ENCODE data around the gene NSFL1C.

The NSFL1C gene

DNA sequence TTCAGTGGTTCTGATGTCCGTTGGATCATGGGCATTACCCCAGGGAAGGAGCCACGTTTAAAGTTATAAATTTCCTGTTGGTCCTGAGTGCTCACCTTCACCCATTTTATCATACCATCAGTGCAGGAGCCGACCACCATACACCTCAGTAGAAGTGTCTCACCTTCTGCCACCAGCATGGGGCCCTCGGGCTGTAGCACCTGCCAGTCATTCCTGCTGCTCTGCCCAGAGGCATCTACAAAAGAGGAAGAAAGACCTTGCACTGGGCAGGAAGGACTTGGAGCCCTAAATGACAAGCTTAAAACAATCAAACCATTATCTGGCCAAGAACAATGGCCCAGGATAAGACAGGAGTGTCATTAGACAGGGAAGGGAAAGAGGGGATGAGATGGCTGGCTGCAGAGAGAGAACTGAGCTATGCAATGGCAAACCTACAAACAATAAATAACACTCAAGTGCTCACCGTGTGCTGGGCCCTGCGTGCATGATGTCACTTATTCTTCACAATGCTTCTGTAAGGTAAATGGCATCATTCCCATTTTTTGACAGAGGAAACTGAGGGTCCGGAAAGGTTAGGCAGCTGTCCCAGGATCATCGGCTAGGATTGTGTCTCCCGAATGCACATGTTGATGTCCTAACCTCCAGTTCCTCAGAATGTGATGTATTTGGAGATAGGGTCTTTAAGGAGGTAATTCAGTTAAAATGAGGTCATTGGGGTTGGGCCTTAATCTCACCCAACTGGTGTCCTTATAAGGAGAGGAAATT lies 13.4 kb upstream of the NSFL1C start:
- H3K36me3 ChIP-seq (ENCODE audit: insufficient read depth, low read length): no peaks in the 10 kb centered on the region

GRCh38 chr20:1478566-1478965 lies 11.9 kb upstream of the NSFL1C start:
- no peaks in the 10 kb centered on the region for H3K4me1 ChIP-seq (ENCODE audit: insufficient read depth, low read length)
- no peaks in the 10 kb centered on the region for H3K36me3 ChIP-seq (ENCODE audit: insufficient read depth, low read length)
- H3K4me3 ChIP-seq (ENCODE audit: low read depth in 1 of 2, low read length in 2 of 2): no peak overlapping the region
- no peaks in the 10 kb centered on the region for H3K27me3 ChIP-seq (ENCODE audit: control insufficient read depth in 1 of 2, insufficient read depth in 2 of 2, low read length in 2 of 2)
- no peak overlapping the region for H3K27ac ChIP-seq (ENCODE audit: low read depth, low read length)
- no peak overlapping the region for H3K9ac ChIP-seq (ENCODE audit: low read length)
- H3K9me3 ChIP-seq (ENCODE audit: low read length): no peaks in the 10 kb centered on the region

More for the DNA sequence above, 13.4 kb upstream of the NSFL1C start:
- Histone ChIP-seq H3K9ac (ENCODE audit: low read length) (no peak overlapping the region), H3K27ac (ENCODE audit: low read depth, low read length) (no peak overlapping the region), H3K4me3 (ENCODE audit: low read depth in 1 of 2, low read length in 2 of 2) (no peak overlapping the region), H3K27me3 (ENCODE audit: control insufficient read depth in 1 of 2, insufficient read depth in 2 of 2, low read length in 2 of 2) (no peaks in the 10 kb centered on the region), H3K4me1 (ENCODE audit: insufficient read depth, low read length) (no peaks in the 10 kb centered on the region), H3K9me3 (ENCODE audit: low read length) (no peaks in the 10 kb centered on the region)

DNA sequence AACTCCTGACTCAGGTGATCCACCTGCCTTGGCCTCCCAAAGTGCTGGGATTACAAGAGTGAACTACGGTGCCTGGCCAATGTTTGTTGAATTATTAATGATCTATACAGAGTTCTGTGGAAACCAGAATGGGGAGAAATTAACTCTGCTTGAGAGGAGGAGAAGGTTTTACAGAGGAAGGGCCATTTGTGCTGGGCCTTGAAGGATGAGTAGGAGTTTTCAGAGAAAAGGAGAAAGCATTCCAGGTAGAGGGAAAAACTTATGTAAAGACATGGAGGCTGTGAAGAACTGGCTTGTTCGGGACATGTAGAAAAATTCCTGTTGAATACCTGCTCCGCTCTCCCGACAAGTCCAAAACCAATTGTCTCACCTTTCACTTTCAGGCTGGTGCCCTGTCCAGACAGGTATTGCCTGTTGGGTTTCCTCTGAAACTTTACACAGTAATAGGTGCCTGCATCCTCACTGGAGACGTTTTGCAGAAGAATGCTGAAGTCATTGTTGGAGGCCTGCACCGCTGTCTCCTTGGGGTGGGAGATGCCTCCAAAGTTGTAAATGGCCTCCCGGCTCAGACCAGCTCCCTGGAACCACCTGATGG lies 11.3 kb upstream of the NSFL1C start:
- Histone ChIP-seq H3K9ac (ENCODE audit: low read length) (no peak overlapping the region), H3K36me3 (ENCODE audit: insufficient read depth, low read length) (no peaks in the 10 kb centered on the region), H3K9me3 (ENCODE audit: low read length) (no peaks in the 10 kb centered on the region), H3K4me3 (ENCODE audit: low read depth in 1 of 2, low read length in 2 of 2) (no peak overlapping the region), H3K27me3 (ENCODE audit: control insufficient read depth in 1 of 2, insufficient read depth in 2 of 2, low read length in 2 of 2) (no peaks in the 10 kb centered on the region), H3K27ac (ENCODE audit: low read depth, low read length) (no peak overlapping the region), H3K4me1 (ENCODE audit: insufficient read depth, low read length) (no peaks in the 10 kb centered on the region)

DNA sequence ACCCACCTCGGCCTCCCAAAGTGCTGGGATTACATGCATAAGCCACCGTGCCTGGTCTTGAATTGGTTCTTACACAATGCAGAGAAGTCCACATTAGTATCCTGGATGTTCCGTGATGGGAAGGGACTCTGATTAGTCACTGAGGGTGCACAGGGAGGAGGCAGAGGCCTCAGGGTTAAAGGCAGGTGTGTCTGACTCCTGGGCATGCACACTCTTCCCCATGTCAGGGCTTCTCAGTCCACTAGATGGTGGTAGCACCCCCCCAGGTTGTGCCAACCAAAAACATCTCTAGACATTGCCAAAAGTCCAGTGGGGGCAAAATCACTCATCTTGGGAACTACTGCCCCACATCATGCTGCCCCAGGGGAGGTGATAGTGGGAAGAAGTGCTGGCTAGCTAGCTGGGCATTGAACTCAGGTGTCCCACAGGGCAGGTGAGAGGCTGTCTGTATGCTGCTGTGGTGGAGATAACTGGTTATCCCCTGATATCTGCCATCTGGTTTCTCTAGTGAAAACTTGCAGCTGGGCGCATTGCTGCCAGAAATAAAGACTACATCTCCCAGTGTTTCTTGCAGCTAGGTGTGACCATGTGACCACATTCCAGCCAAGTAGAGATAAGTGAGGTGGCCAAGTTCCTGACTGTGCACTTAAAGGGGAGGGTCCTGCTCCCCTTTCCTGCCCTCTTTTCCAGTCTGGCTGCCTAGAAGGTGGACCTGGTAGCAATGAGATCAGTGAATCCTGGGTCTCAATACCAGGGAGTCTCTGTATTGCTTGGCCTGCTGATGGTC lies 8.4 kb upstream of the NSFL1C start:
- no peaks in the 10 kb centered on the region for H3K27me3 ChIP-seq (ENCODE audit: control insufficient read depth in 1 of 2, insufficient read depth in 2 of 2, low read length in 2 of 2)
- no peaks in the 10 kb centered on the region for H3K9me3 ChIP-seq (ENCODE audit: low read length)
- no peak overlapping the region for H3K27ac ChIP-seq (ENCODE audit: low read depth, low read length)
- H3K4me3 ChIP-seq (ENCODE audit: low read depth in 1 of 2, low read length in 2 of 2): no peak overlapping the region
- H3K9ac ChIP-seq (ENCODE audit: low read length): no peak overlapping the region
- H3K4me1 ChIP-seq (ENCODE audit: insufficient read depth, low read length): no peaks in the 10 kb centered on the region
- H3K36me3 ChIP-seq (ENCODE audit: insufficient read depth, low read length): no peaks in the 10 kb centered on the region

GRCh38 chr20:1474325-1474724 lies 7.7 kb upstream of the NSFL1C start:
- Histone ChIP-seq H3K36me3 (ENCODE audit: insufficient read depth, low read length) (no peaks in the 10 kb centered on the region), H3K4me3 (ENCODE audit: low read depth in 1 of 2, low read length in 2 of 2) (no peak overlapping the region), H3K9ac (ENCODE audit: low read length) (no peak overlapping the region), H3K27me3 (ENCODE audit: control insufficient read depth in 1 of 2, insufficient read depth in 2 of 2, low read length in 2 of 2) (no peaks in the 10 kb centered on the region), H3K4me1 (ENCODE audit: insufficient read depth, low read length) (no peaks in the 10 kb centered on the region), H3K27ac (ENCODE audit: low read depth, low read length) (no peak overlapping the region), H3K9me3 (ENCODE audit: low read length) (no peaks in the 10 kb centered on the region)

DNA sequence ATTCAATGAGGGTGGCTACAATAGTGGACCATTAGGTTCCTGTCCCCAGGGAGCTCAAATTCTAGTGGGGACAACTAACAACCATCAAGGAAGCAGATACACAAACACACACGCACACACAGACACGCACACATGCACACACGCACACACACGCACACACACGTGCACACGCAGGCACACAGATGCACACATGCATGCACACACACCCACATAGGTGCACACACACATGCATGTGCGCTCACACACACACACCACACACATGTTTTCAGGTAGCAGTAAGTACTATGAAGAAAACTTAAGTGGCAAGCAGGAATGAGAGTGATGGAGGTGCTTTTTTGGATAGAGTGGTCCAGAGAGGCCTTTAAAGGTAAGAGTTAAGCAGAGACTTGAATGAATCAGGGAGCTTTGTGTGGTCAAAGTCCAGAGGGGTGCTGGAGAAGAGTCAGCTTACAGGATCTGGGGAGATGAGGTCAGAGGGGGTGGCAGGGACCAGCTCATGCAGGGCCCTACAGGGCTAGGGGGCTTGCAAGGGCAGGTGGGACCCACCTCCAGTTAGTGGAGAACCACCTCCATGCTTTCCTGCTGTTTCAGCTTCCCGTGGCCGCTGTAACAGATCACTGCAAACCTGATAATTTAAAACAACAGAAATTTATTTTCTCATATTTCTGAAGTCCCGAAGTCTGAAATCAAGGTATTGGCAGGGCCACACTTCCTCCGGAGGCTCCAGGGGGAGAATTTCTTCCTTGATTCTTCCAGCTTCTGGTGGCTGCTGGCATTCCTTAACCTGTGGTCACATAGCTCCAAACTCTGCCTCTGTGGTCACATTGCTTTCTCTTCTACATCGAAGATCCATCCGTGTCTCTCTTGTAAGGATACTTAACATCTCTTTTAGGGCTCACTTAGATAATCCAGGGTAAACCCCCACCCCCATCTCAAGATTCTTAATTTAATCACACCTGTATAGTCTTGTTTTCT lies 6.9 kb upstream of the NSFL1C start:
- H3K9ac ChIP-seq (ENCODE audit: low read length): no peak overlapping the region
- no peaks in the 10 kb centered on the region for H3K9me3 ChIP-seq (ENCODE audit: low read length)
- no peak overlapping the region for H3K27ac ChIP-seq (ENCODE audit: low read depth, low read length)
- H3K36me3 ChIP-seq (ENCODE audit: insufficient read depth, low read length): no peaks in the 10 kb centered on the region
- H3K27me3 ChIP-seq (ENCODE audit: control insufficient read depth in 1 of 2, insufficient read depth in 2 of 2, low read length in 2 of 2): no peaks in the 10 kb centered on the region
- no peaks in the 10 kb centered on the region for H3K4me1 ChIP-seq (ENCODE audit: insufficient read depth, low read length)
- no peak overlapping the region for H3K4me3 ChIP-seq (ENCODE audit: low read depth in 1 of 2, low read length in 2 of 2)

- H3K27ac ChIP-seq (ENCODE audit: low read depth, low read length): no peak overlapping the region
- no peaks in the 10 kb centered on the region for H3K9me3 ChIP-seq (ENCODE audit: low read length)
- H3K4me1 ChIP-seq (ENCODE audit: insufficient read depth, low read length): no peaks in the 10 kb centered on the region
- H3K4me3 ChIP-seq (ENCODE audit: low read depth in 1 of 2, low read length in 2 of 2): no peak overlapping the region
- no peak overlapping the region for H3K9ac ChIP-seq (ENCODE audit: low read length)
- H3K36me3 ChIP-seq (ENCODE audit: insufficient read depth, low read length): no peaks in the 10 kb centered on the region
- H3K27me3 ChIP-seq (ENCODE audit: control insufficient read depth in 1 of 2, insufficient read depth in 2 of 2, low read length in 2 of 2): no peaks in the 10 kb centered on the region
These were observed 6.1 kb upstream of the NSFL1C start for GRCh38 chr20:1472556-1473245.

DNA sequence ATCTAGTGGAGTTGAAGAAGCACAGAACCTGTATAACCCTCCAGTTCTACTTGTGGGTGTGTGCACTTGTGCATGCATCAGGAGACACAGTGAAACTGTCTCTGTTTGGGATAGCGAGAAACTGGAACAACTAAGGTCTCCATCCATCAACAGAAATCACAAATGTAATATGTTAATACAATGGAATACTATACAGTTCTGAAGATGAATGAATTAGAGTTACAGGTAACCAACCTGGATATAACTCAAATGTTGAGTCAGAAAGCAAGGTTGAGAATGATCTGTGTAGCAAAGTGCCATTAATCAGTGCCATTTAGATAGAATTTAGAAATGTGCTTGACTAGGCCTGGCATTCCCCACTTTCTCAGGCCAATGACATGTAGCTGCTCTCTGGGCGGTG lies 4.6 kb upstream of the NSFL1C start:
- no peaks in the 10 kb centered on the region for H3K27me3 ChIP-seq (ENCODE audit: control insufficient read depth in 1 of 2, insufficient read depth in 2 of 2, low read length in 2 of 2)
- peaks cover 6% of the 10 kb centered on the region for H3K4me1 ChIP-seq (ENCODE audit: insufficient read depth, low read length)
- H3K27ac ChIP-seq (ENCODE audit: low read depth, low read length): no peak overlapping the region
- no peak overlapping the region for H3K4me3 ChIP-seq (ENCODE audit: low read depth in 1 of 2, low read length in 2 of 2)
- H3K9me3 ChIP-seq (ENCODE audit: low read length): no peaks in the 10 kb centered on the region
- H3K9ac ChIP-seq (ENCODE audit: low read length): no peak overlapping the region
- no peaks in the 10 kb centered on the region for H3K36me3 ChIP-seq (ENCODE audit: insufficient read depth, low read length)

- Histone ChIP-seq H3K9me3 (ENCODE audit: low read length) (no peaks in the 10 kb centered on the region), H3K27ac (ENCODE audit: low read depth, low read length) (no peak overlapping the region), H3K4me3 (ENCODE audit: low read depth in 1 of 2, low read length in 2 of 2) (no peak overlapping the region), H3K27me3 (ENCODE audit: control insufficient read depth in 1 of 2, insufficient read depth in 2 of 2, low read length in 2 of 2) (no peaks in the 10 kb centered on the region), H3K4me1 (ENCODE audit: insufficient read depth, low read length) (peaks cover 16% of the 10 kb centered on the region), H3K9ac (ENCODE audit: low read length) (no peak overlapping the region), H3K36me3 (ENCODE audit: insufficient read depth, low read length) (no peaks in the 10 kb centered on the region)
These were observed 3.4 kb upstream of the NSFL1C start for GRCh38 chr20:1469925-1470571.

GRCh38 chr20:1469306-1469905 lies 2.8 kb upstream of the NSFL1C start:
- Histone ChIP-seq H3K27ac (ENCODE audit: low read depth, low read length) (no peak overlapping the region), H3K4me3 (ENCODE audit: low read depth in 1 of 2, low read length in 2 of 2) (no peak overlapping the region), H3K9me3 (ENCODE audit: low read length) (no peaks in the 10 kb centered on the region), H3K4me1 (ENCODE audit: insufficient read depth, low read length) (peaks cover 23% of the 10 kb centered on the region), H3K9ac (ENCODE audit: low read length) (no peak overlapping the region), H3K36me3 (ENCODE audit: insufficient read depth, low read length) (no peaks in the 10 kb centered on the region), H3K27me3 (ENCODE audit: control insufficient read depth in 1 of 2, insufficient read depth in 2 of 2, low read length in 2 of 2) (no peaks in the 10 kb centered on the region)
